Endodermal cell (in vitro differentiated cells): ENCODE results near the gene RYR2. TPM values are rescaled to one million over a fixed set of nuclear protein-coding genes. Genes with fewer than 3 reads are reported as not detected.

Source experiments
- DNase-seq: peaks from one replicate; pipeline ENCODE4 v3.0.0-alpha.2; 2017
- H3K27ac ChIP-seq: 2 replicates; pipeline ENCODE4 v1.5.1; 2013; ENCODE audit warnings: mild to moderate bottlenecking, low read depth, low read length, moderate library complexity
- H3K27me3 ChIP-seq: 2 replicates; pipeline ENCODE4 v1.6.1; 2013; ENCODE audit warnings: mild to moderate bottlenecking, low read length, moderate library complexity; ENCODE audit not compliant: insufficient read depth, control insufficient read depth, poor library complexity, severe bottlenecking
- H3K36me3 ChIP-seq: 2 replicates; pipeline ENCODE4 v1.7.0; 2013; ENCODE audit warnings: mild to moderate bottlenecking, low read length, moderate library complexity; ENCODE audit not compliant: control insufficient read depth, insufficient read depth
- H3K4me1 ChIP-seq: one replicate; pipeline ENCODE4 v1.7.0; 2013; ENCODE audit warnings: low read length; ENCODE audit not compliant: control insufficient read depth, insufficient read depth
- H3K4me3 ChIP-seq: 2 replicates; pipeline ENCODE4 v1.5.1; 2013; ENCODE audit warnings: mild to moderate bottlenecking, low read length, moderate library complexity
- H3K9ac ChIP-seq: 2 replicates; pipeline ENCODE4 v1.6.1; 2013; ENCODE audit warnings: mild to moderate bottlenecking, low read length, moderate library complexity; ENCODE audit not compliant: poor library complexity, severe bottlenecking; ENCODE audit errors: extremely low read depth
- H3K9me3 ChIP-seq: 2 replicates; pipeline ENCODE4 v1.6.1; 2013; ENCODE audit warnings: mild to moderate bottlenecking, low read length, moderate library complexity; ENCODE audit not compliant: control insufficient read depth
- H3K27ac Mint-ChIP-seq: 2 replicates; pipeline ENCODE4 v1.8.0; 2020; ENCODE audit warnings: mixed read lengths
- H3K27me3 Mint-ChIP-seq: 2 replicates; pipeline ENCODE4 v1.8.0; 2021; ENCODE audit warnings: mild to moderate bottlenecking, mixed read lengths; ENCODE audit not compliant: insufficient read depth
- H3K36me3 Mint-ChIP-seq: 2 replicates; pipeline ENCODE4 v1.8.0; 2020; ENCODE audit warnings: low read depth, mixed read lengths
- H3K4me1 Mint-ChIP-seq: 2 replicates; pipeline ENCODE4 v1.8.0; 2020; ENCODE audit warnings: mixed read lengths
- H3K4me3 Mint-ChIP-seq: 2 replicates; pipeline ENCODE4 v1.8.0; 2020; ENCODE audit warnings: mild to moderate bottlenecking, moderate library complexity, mixed read lengths
- H3K9me3 Mint-ChIP-seq: 2 replicates; pipeline ENCODE4 v1.8.0; 2020; ENCODE audit warnings: mild to moderate bottlenecking, mixed read lengths
- WGBS, 2 experiments: methylation state at CpG; one replicate each; pipeline versions ENCODE4 v1.1.5 to v1.1.7; 2013; ENCODE audit warnings: missing lambda C conversion rate in 2 of 2, mixed read lengths in 1 of 2; ENCODE audit not compliant: insufficient coverage in 1 of 2, insufficient read length in 1 of 2; 5-methylcytosine and 5-hydroxymethylcytosine counted together
- total RNA-seq, 2 donors: library from RNA; stranded (reverse); fragmentation: NEBNext Ultra II Directional in 1 of 2; extraction: Animal tissue kit (Norgen Biotek cat#: 25700) in 1 of 2; gene quantifications; 2 replicates in 1 of 2; 3 replicates in 1 of 2; pipeline ENCODE4 v1.2.1, GENCODE V29; 2021
- TF ChIP-seq, protein P1 (sequence below): fragments of 200-600 bp; sonication (generic); conservative IDR thresholded peaks from 2 replicates; pipeline ENCODE4 v1.5.0; 2021; ENCODE audit warnings: antibody characterized with exemption, mild to moderate bottlenecking

Gene RYR2
- total RNA-seq, 2 donors from 2014 or later, result 0.95 to 2.4 TPM

DNA sequence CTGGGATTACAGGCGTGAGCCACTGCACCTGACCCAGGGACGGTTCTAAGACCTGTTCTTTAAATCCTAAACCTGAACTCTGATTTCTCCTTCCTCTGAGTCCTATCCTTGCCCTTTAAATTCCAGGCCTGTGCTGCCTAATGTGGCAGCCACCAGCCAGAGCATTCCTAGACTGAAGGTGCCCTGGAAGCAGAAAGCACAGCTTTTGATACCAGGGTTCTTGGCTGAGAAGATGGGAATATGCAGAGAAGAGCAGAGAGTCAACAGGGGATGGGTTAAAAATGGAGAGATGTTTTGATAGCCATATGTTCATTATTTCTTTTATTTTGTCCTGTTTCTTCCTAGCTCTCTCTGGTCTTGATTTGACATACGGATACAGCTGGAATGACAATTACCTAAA lies 49.7 kb downstream of the RYR2 start:
- TF ChIP-seq, protein P1, sequence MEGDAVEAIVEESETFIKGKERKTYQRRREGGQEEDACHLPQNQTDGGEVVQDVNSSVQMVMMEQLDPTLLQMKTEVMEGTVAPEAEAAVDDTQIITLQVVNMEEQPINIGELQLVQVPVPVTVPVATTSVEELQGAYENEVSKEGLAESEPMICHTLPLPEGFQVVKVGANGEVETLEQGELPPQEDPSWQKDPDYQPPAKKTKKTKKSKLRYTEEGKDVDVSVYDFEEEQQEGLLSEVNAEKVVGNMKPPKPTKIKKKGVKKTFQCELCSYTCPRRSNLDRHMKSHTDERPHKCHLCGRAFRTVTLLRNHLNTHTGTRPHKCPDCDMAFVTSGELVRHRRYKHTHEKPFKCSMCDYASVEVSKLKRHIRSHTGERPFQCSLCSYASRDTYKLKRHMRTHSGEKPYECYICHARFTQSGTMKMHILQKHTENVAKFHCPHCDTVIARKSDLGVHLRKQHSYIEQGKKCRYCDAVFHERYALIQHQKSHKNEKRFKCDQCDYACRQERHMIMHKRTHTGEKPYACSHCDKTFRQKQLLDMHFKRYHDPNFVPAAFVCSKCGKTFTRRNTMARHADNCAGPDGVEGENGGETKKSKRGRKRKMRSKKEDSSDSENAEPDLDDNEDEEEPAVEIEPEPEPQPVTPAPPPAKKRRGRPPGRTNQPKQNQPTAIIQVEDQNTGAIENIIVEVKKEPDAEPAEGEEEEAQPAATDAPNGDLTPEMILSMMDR, result no peak
- Mint-ChIP-seq H3K4me3 (no peak overlapping the region), H3K27ac (no peak overlapping the region), H3K27me3 (no peaks in the 10 kb centered on the region), H3K36me3 (no peaks in the 10 kb centered on the region), H3K9me3 (peaks cover 6% of the 10 kb centered on the region), H3K4me1 (no peaks in the 10 kb centered on the region)
- Histone ChIP-seq H3K4me1 (no peaks in the 10 kb centered on the region), H3K27me3 (no peaks in the 10 kb centered on the region), H3K9me3 (peaks cover 7% of the 10 kb centered on the region), H3K27ac (no peak overlapping the region), H3K36me3 (no peaks in the 10 kb centered on the region), H3K9ac (no peak overlapping the region), H3K4me3 (no peak overlapping the region)
- WGBS, 2 experiments, result 80 to 87% methylated on average over 1 to 3 of the region's 3 CpGs
- no peak for DNase-seq

DNA sequence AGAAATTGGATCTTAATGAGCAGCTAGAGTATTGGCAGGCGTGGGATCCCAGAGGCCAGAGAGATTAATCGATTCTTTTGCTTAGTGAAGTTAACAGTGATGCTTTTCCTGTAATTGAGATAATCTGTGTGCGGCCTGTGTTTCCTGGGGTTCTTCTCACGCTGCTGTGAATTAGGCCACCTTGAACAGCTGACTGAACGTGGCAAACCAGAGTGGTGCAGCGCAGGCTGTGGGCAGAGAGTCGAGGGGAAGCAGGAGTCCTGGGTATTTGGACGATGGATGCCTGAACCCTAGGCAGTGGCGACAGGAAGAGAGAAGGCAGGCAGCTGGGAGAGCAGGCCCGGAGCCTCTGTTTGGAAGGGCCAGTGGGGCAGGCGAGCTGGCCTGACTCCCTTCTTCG lies 51.7 kb downstream of the RYR2 start:
- H3K9ac ChIP-seq, result no peak overlapping the region
- Mint-ChIP-seq H3K36me3 (no peaks in the 10 kb centered on the region), H3K4me3 (no peak overlapping the region), H3K27ac (no peak overlapping the region), H3K9me3 (peaks cover 6% of the 10 kb centered on the region), H3K4me1 (no peaks in the 10 kb centered on the region), H3K27me3 (no peaks in the 10 kb centered on the region)
- TF ChIP-seq, protein P1, result no peak
- H3K9me3 ChIP-seq, result peaks cover 7% of the 10 kb centered on the region
- H3K4me1 ChIP-seq, result no peaks in the 10 kb centered on the region
- no peak overlapping the region for H3K4me3 ChIP-seq
- H3K36me3 ChIP-seq, result no peaks in the 10 kb centered on the region
- no peaks in the 10 kb centered on the region for H3K27me3 ChIP-seq
- no peak for DNase-seq
- WGBS, 2 experiments, result 86 to 89% methylated on average over 11 to 12 of the region's 12 CpGs
- H3K27ac ChIP-seq, result no peak overlapping the region

- no peak overlapping the region for H3K9ac ChIP-seq
- no peaks in the 10 kb centered on the region for H3K36me3 ChIP-seq
- TF ChIP-seq, protein P1, result no peak
- no peaks in the 10 kb centered on the region for H3K36me3 Mint-ChIP-seq
- no peaks in the 10 kb centered on the region for H3K4me1 Mint-ChIP-seq
- no peak for DNase-seq
- no peak overlapping the region for H3K27ac Mint-ChIP-seq
- no peak overlapping the region for H3K4me3 ChIP-seq
- H3K27me3 ChIP-seq, result no peaks in the 10 kb centered on the region
- H3K9me3 Mint-ChIP-seq, result no peaks in the 10 kb centered on the region
- no peak overlapping the region for H3K4me3 Mint-ChIP-seq
- 84 to 94% methylated on average over 3 of the region's 3 CpGs for WGBS, 2 experiments
- no peaks in the 10 kb centered on the region for H3K4me1 ChIP-seq
- H3K9me3 ChIP-seq, result no peaks in the 10 kb centered on the region
- no peak overlapping the region for H3K27ac ChIP-seq
- no peaks in the 10 kb centered on the region for H3K27me3 Mint-ChIP-seq
Measured at GRCh38 chr1:237098541-237098940, 56.6 kb downstream of the RYR2 start.
